A673 (cell line): Measurements from ENCODE around the gene KCNK15.

Experiments used
- EZH2 ChIP-seq: fragments of 200-600 bp; sonication (generic); IDR thresholded peaks from 2 replicates; pipeline ENCODE4 v1.6.1; 2017; ENCODE audit warnings: borderline replicate concordance, low read depth, mild to moderate bottlenecking, mixed read lengths, antibody characterized with exemption, low read length; ENCODE audit not compliant: poor library complexity, severe bottlenecking
- TF ChIP-seq, protein P1 (sequence below): fragments of 300-800, 200-600 bp; sonication (generic); conservative IDR thresholded peaks from 2 replicates; pipeline ENCODE4 v1.5.1; 2017; ENCODE audit warnings: low read depth, mild to moderate bottlenecking, antibody characterized with exemption, low read length, moderate library complexity, mixed read lengths

DNA sequence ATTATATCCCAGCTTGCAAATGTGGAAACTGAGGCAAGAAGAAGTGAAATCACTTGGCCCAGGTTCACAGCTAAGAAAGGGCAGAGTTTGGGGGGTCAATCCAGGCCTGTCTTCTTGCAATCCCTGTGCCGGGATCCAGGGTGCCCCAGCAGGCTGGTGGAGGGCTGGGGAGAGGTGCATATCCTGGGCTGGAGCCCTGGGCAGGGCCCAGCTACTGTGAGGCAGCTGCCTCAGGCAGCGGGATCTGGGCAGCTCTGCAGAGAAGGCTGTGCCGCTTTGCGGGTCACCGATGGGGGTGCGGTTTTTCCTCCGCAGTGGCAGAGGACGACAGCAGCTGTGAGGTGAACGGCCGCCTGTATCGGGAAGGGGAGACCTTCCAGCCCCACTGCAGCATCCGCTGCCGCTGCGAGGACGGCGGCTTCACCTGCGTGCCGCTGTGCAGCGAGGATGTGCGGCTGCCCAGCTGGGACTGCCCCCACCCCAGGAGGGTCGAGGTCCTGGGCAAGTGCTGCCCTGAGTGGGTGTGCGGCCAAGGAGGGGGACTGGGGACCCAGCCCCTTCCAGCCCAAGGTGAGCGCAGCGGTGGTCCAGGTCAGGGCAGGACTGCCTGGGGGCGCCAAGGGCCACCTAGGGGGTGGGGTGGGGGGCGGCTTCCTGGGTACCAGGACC, 21.1 kb upstream of the KCNK15 start:
- no peak for TF ChIP-seq EZH2
- TF ChIP-seq, protein P1, sequence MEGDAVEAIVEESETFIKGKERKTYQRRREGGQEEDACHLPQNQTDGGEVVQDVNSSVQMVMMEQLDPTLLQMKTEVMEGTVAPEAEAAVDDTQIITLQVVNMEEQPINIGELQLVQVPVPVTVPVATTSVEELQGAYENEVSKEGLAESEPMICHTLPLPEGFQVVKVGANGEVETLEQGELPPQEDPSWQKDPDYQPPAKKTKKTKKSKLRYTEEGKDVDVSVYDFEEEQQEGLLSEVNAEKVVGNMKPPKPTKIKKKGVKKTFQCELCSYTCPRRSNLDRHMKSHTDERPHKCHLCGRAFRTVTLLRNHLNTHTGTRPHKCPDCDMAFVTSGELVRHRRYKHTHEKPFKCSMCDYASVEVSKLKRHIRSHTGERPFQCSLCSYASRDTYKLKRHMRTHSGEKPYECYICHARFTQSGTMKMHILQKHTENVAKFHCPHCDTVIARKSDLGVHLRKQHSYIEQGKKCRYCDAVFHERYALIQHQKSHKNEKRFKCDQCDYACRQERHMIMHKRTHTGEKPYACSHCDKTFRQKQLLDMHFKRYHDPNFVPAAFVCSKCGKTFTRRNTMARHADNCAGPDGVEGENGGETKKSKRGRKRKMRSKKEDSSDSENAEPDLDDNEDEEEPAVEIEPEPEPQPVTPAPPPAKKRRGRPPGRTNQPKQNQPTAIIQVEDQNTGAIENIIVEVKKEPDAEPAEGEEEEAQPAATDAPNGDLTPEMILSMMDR, result no peak
